Neural progenitor cell (in vitro differentiated cells): ENCODE data around the gene NPVF. TPM values are rescaled to one million over a fixed set of nuclear protein-coding genes. Genes with fewer than 3 reads are reported as not detected.

Experiments used
- DNase-seq: peaks from one replicate; pipeline ENCODE4 v3.0.0-alpha.2; 2016; ENCODE audit warnings: low spot score
- H2AFZ ChIP-seq: fragments of 200-600 bp; sonication (generic); replicated peaks from 2 replicates; pipeline ENCODE4 v1.6.1; 2016; ENCODE audit warnings: antibody characterized with exemption
- H3F3A ChIP-seq: fragments of 200-600 bp; sonication (generic); 2 replicates; pipeline ENCODE4 v1.6.1; 2016; ENCODE audit warnings: antibody characterized with exemption, low read depth
- H3K27ac ChIP-seq: fragments of 200-600 bp; sonication (generic); 2 replicates; pipeline ENCODE4 v1.5.1; 2016; ENCODE audit warnings: mild to moderate bottlenecking
- H3K27me3 ChIP-seq: fragments of 200-600 bp; sonication (generic); 2 replicates; pipeline ENCODE4 v1.6.1; 2016; ENCODE audit warnings: mild to moderate bottlenecking, moderate library complexity
- H3K36me3 ChIP-seq: fragments of 200-600 bp; sonication (generic); 2 replicates; pipeline ENCODE4 v1.5.1; 2016
- H3K4me1 ChIP-seq: fragments of 200-600 bp; sonication (generic); 2 replicates; pipeline ENCODE4 v1.6.1; 2016; ENCODE audit warnings: mixed run types
- H3K4me2 ChIP-seq: fragments of 200-600 bp; sonication (generic); 2 replicates; pipeline ENCODE4 v1.6.1; 2016
- H3K4me3 ChIP-seq: fragments of 200-600 bp; sonication (generic); 2 replicates; pipeline ENCODE4 v1.5.1; 2016
- H3K79me2 ChIP-seq: fragments of 200-600 bp; sonication (generic); 2 replicates; pipeline ENCODE4 v1.6.1; 2016; ENCODE audit warnings: low read depth
- H3K9ac ChIP-seq: fragments of 200-600 bp; sonication (generic); 2 replicates; pipeline ENCODE4 v1.6.1; 2016
- H3K9me3 ChIP-seq: fragments of 200-600 bp; sonication (generic); 2 replicates; pipeline ENCODE4 v1.5.1; 2016; ENCODE audit warnings: low read depth
- H4K20me1 ChIP-seq: fragments of 200-600 bp; sonication (generic); 2 replicates; pipeline ENCODE4 v1.6.1; 2016; ENCODE audit warnings: low read depth
- H3K27ac Mint-ChIP-seq: 3 replicates; pipeline ENCODE4 v1.8.0; 2021; ENCODE audit warnings: mixed read lengths
- H3K27me3 Mint-ChIP-seq: 2 replicates; pipeline ENCODE4 v1.8.0; 2022; ENCODE audit warnings: low read depth, mild to moderate bottlenecking, inconsistent platforms, moderate library complexity, mixed read lengths; ENCODE audit not compliant: insufficient read depth
- H3K36me3 Mint-ChIP-seq: 3 replicates; pipeline ENCODE4 v1.8.0; 2021; ENCODE audit warnings: mixed read lengths
- H3K4me1 Mint-ChIP-seq: 3 replicates; pipeline ENCODE4 v1.8.0; 2021; ENCODE audit warnings: mixed read lengths
- H3K4me3 Mint-ChIP-seq: 3 replicates; pipeline ENCODE4 v1.8.0; 2021; ENCODE audit warnings: mild to moderate bottlenecking, moderate library complexity, mixed read lengths
- H3K9me3 Mint-ChIP-seq: 3 replicates; pipeline ENCODE4 v1.8.0; 2020; ENCODE audit warnings: mixed read lengths
- EZH2 ChIP-seq: fragments of 200-600 bp; sonication (generic); IDR thresholded peaks from 2 replicates; pipeline ENCODE4 v1.6.1; 2017; ENCODE audit warnings: antibody characterized with exemption, mild to moderate bottlenecking, moderate library complexity
- EZH2phosphoT487 ChIP-seq: fragments of 200-600 bp; sonication (generic); IDR thresholded peaks from 2 replicates; pipeline ENCODE4 v1.6.1; 2017; ENCODE audit warnings: antibody characterized with exemption
- total RNA-seq: library from RNA; depleted of rRNA; stranded (reverse); fragments of >200 nt; gene quantifications from 2 replicates; pipeline ENCODE4 v1.2.3, GENCODE V29; 2015; ENCODE audit warnings: low replicate concordance
- TF ChIP-seq, protein P1 (sequence below): fragments of 200-600 bp; sonication (generic); IDR thresholded peaks from 2 replicates; pipeline ENCODE4 v1.5.1; 2017; ENCODE audit warnings: antibody characterized with exemption, mild to moderate bottlenecking

NPVF gene
- total RNA-seq, 1 donor from 2014 or later = not detected

GRCh38 chr7:25189197-25189596 lies 39.1 kb downstream of the NPVF start:
- no peak for TF ChIP-seq EZH2phosphoT487
- TF ChIP-seq, protein P1, sequence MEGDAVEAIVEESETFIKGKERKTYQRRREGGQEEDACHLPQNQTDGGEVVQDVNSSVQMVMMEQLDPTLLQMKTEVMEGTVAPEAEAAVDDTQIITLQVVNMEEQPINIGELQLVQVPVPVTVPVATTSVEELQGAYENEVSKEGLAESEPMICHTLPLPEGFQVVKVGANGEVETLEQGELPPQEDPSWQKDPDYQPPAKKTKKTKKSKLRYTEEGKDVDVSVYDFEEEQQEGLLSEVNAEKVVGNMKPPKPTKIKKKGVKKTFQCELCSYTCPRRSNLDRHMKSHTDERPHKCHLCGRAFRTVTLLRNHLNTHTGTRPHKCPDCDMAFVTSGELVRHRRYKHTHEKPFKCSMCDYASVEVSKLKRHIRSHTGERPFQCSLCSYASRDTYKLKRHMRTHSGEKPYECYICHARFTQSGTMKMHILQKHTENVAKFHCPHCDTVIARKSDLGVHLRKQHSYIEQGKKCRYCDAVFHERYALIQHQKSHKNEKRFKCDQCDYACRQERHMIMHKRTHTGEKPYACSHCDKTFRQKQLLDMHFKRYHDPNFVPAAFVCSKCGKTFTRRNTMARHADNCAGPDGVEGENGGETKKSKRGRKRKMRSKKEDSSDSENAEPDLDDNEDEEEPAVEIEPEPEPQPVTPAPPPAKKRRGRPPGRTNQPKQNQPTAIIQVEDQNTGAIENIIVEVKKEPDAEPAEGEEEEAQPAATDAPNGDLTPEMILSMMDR = no peak
- no peak for TF ChIP-seq EZH2
- DNase-seq = no peak
- Histone ChIP-seq H3K27ac (no peak overlapping the region), H3F3A (no peaks in the 10 kb centered on the region), H4K20me1 (no peaks in the 10 kb centered on the region), H3K9me3 (no peaks in the 10 kb centered on the region), H3K4me1 (no peaks in the 10 kb centered on the region), H3K4me3 (no peak overlapping the region), H3K79me2 (no peaks in the 10 kb centered on the region), H3K27me3 (no peaks in the 10 kb centered on the region), H3K9ac (no peak overlapping the region), H2AFZ (peak overlapping the region; percentile 34), H3K4me2 (no peak overlapping the region), H3K36me3 (no peaks in the 10 kb centered on the region)
- no peaks in the 10 kb centered on the region for H3K36me3 Mint-ChIP-seq
- H3K4me3 Mint-ChIP-seq = no peak overlapping the region
- H3K4me1 Mint-ChIP-seq = no peaks in the 10 kb centered on the region
- H3K27ac Mint-ChIP-seq = no peak overlapping the region
- no peaks in the 10 kb centered on the region for H3K27me3 Mint-ChIP-seq
- H3K9me3 Mint-ChIP-seq = peaks cover 3% of the 10 kb centered on the region

DNA sequence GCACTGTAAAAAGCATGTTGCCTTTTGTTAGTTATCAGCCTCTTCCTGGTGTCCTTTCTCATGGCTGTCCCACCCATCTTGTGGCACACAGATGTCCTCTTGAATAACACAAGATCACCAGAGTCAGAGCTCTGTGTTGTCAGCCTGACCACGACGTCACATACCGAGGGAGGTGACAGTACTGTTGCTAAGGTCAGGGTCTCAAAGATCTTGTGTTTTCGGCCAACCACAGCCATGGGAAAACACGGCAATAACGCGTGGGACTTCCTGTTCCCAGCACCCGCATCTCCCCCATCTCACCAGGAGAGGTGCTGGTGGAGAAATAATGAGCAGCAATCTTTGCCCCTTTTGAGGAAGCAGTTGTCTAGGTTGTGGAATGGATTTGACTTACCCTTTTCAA lies 40.4 kb downstream of the NPVF start:
- H3K27me3 ChIP-seq = no peaks in the 10 kb centered on the region
- no peaks in the 10 kb centered on the region for H3K27me3 Mint-ChIP-seq
- DNase-seq = no peak
- peak overlapping the region; percentile 26 for H2AFZ ChIP-seq
- no peaks in the 10 kb centered on the region for H3F3A ChIP-seq
- no peak overlapping the region for H3K9ac ChIP-seq
- no peaks in the 10 kb centered on the region for H3K9me3 ChIP-seq
- H3K4me1 Mint-ChIP-seq = no peaks in the 10 kb centered on the region
- H3K36me3 Mint-ChIP-seq = no peaks in the 10 kb centered on the region
- H3K4me3 Mint-ChIP-seq = no peak overlapping the region
- no peaks in the 10 kb centered on the region for H3K4me1 ChIP-seq
- TF ChIP-seq EZH2phosphoT487 = no peak
- TF ChIP-seq, protein P1 = no peak
- no peaks in the 10 kb centered on the region for H3K36me3 ChIP-seq
- peak overlapping the region; percentile 67 for H3K27ac Mint-ChIP-seq
- no peaks in the 10 kb centered on the region for H4K20me1 ChIP-seq
- no peak overlapping the region for H3K4me2 ChIP-seq
- H3K4me3 ChIP-seq = no peak overlapping the region
- no peaks in the 10 kb centered on the region for H3K79me2 ChIP-seq
- no peak overlapping the region for H3K27ac ChIP-seq
- no peaks in the 10 kb centered on the region for H3K9me3 Mint-ChIP-seq

- no peak overlapping the region for H3K27ac Mint-ChIP-seq
- H3K4me1 Mint-ChIP-seq = no peaks in the 10 kb centered on the region
- H3K27me3 ChIP-seq = no peaks in the 10 kb centered on the region
- no peaks in the 10 kb centered on the region for H3K79me2 ChIP-seq
- no peaks in the 10 kb centered on the region for H3K4me1 ChIP-seq
- DNase-seq = no peak
- no peak for TF ChIP-seq EZH2
- TF ChIP-seq EZH2phosphoT487 = no peak
- TF ChIP-seq, protein P1 = no peak
- H3K4me3 Mint-ChIP-seq = no peak overlapping the region
- no peak overlapping the region for H3K4me2 ChIP-seq
- no peaks in the 10 kb centered on the region for H4K20me1 ChIP-seq
- H2AFZ ChIP-seq = no peak overlapping the region
- no peak overlapping the region for H3K4me3 ChIP-seq
- no peaks in the 10 kb centered on the region for H3F3A ChIP-seq
- no peaks in the 10 kb centered on the region for H3K27me3 Mint-ChIP-seq
- no peak overlapping the region for H3K9ac ChIP-seq
- no peaks in the 10 kb centered on the region for H3K36me3 ChIP-seq
- H3K27ac ChIP-seq = no peak overlapping the region
- no peaks in the 10 kb centered on the region for H3K9me3 ChIP-seq
- H3K36me3 Mint-ChIP-seq = no peaks in the 10 kb centered on the region
- H3K9me3 Mint-ChIP-seq = no peaks in the 10 kb centered on the region
Measured at GRCh38 chr7:25186436-25186835, 41.9 kb downstream of the NPVF start.

- Histone ChIP-seq H3K27ac (no peak overlapping the region), H3F3A (peaks cover 12% of the 10 kb centered on the region), H3K4me3 (no peak overlapping the region), H3K36me3 (no peaks in the 10 kb centered on the region), H2AFZ (no peak overlapping the region), H4K20me1 (no peaks in the 10 kb centered on the region), H3K4me2 (no peak overlapping the region), H3K9me3 (no peaks in the 10 kb centered on the region), H3K79me2 (no peaks in the 10 kb centered on the region), H3K4me1 (no peaks in the 10 kb centered on the region), H3K27me3 (peaks cover 20% of the 10 kb centered on the region), H3K9ac (no peak overlapping the region)
- DNase-seq = no peak
- Mint-ChIP-seq H3K9me3 (no peaks in the 10 kb centered on the region), H3K36me3 (no peaks in the 10 kb centered on the region), H3K4me1 (peaks cover 15% of the 10 kb centered on the region), H3K27me3 (peaks cover 4% of the 10 kb centered on the region), H3K4me3 (peak overlapping the region; percentile 76), H3K27ac (no peak overlapping the region)
- TF ChIP-seq, protein P1 = no peak
- no peak for TF ChIP-seq EZH2phosphoT487
- TF ChIP-seq EZH2 = no peak
Measured at GRCh38 chr7:25181532-25181931, 46.8 kb downstream of the NPVF start.
